ENCODE data around the gene CDH1.
A peak's percentile ranks its signal among the peaks of the same experiment; 100 is the strongest.

Gene CDH1

GRCh38 chr16:68731637-68732036 lies 5.5 kb upstream of the CDH1 start:
- DNase-seq (ENCODE audit: low read depth in 2 of 3, low spot score in 2 of 3): no peak

- no peak for DNase-seq (ENCODE audit: low read depth in 2 of 3, low spot score in 2 of 3)
Observed at GRCh38 chr16:68732042-68732680, 4.9 kb upstream of the CDH1 start.

- DNase-seq (ENCODE audit: low read depth in 2 of 3, low spot score in 2 of 3): no peak
Observed at GRCh38 chr16:68732741-68733399, 4.2 kb upstream of the CDH1 start.

DNA sequence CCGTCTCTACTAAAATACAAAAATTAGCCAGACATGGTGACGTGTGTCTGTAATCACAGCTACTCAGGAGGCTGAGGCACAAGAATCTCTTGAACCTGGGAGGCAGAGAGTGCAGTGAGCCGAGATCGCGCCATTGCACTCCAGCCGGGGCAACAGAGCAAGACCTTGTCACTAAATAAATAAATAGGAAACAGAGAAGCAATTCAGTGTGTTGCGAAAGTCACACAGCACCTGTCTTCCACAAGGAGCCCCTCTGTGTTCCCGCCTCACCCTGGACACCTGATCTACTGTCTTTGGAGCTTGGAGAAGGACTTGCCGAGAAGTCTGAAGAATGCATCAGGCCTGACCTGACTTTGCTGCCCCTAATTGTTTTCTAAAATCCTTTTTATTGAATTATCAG lies 3.5 kb upstream of the CDH1 start:
- DNase-seq (ENCODE audit: low read depth in 2 of 3, low spot score in 2 of 3): no peak

DNA sequence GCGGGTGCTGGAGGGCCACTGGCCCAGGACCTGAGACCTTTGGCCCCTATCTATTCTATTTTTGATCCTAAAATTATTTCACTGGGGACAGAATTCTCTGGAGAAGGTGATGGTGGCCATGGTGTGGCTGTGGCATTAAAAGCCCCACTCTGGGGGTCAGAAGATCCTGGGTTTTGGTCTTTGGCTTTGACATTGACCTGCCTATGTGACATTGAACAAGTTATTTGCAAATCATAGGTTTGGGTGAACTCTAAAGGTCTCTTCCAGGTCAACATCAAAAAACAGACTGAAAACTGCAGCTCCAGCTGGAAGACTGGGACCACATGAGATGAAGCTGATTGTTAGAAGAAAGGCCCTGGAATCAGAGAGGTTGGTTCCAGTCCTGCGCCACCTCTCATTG lies 2.3 kb upstream of the CDH1 start:
- no peak for DNase-seq (ENCODE audit: low read depth in 2 of 3, low spot score in 2 of 3)

DNA sequence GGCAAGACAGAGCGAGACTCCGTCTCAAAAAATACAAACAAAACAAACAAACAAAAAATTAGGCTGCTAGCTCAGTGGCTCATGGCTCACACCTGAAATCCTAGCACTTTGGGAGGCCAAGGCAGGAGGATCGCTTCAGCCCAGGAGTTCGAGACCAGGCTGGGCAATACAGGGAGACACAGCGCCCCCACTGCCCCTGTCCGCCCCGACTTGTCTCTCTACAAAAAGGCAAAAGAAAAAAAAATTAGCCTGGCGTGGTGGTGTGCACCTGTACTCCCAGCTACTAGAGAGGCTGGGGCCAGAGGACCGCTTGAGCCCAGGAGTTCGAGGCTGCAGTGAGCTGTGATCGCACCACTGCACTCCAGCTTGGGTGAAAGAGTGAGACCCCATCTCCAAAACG lies 531 bp upstream of the CDH1 start:
- DNase-seq (ENCODE audit: low read depth in 2 of 3, low spot score in 2 of 3): no peak

DNA sequence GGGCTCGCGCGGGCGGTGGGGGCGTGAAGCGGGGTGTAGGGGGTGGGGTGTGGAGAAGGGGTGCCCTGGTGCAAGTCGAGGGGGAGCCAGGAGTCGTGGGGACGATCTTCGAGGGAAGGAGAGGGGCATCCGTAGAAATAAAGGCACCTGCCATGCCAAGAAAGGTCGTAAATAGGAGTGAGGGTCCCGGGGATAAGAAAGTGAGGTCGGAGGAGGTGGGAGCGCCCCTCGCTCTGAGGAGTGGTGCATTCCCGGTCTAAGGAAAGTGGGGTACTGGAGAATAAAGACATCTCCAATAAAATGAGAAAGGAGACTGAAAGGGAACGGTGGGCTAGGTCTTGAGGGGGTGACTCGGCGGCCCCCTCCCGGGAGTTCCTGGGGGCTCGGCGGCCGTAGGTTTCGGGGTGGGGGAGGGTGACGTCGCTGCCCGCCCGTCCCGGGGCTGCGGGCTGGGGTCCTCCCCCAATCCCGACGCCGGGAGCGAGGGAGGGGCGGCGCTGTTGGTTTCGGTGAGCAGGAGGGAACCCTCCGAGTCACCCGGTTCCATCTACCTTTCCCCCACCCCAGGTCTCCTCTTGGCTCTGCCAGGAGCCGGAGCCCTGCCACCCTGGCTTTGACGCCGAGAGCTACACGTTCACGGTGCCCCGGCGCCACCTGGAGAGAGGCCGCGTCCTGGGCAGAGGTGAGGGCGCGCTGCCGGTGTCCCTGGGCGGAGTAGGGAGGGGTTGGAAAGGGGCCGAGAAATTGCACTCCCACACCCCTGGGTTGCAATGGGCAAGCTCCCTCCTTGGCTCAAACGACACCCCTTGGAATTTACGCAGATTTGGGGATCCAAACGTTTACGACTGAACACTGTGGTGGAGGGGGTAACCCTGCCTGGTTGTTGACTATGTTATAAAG lies 888 bp downstream of the CDH1 start:
- DNase-seq (ENCODE audit: low read depth in 2 of 3, low spot score in 2 of 3): no peak

GRCh38 chr16:68739964-68740627 lies 3.0 kb downstream of the CDH1 start:
- DNase-seq (ENCODE audit: low read depth in 2 of 3, low spot score in 2 of 3): no peak

GRCh38 chr16:68740628-68741346 lies 3.7 kb downstream of the CDH1 start:
- no peak for DNase-seq (ENCODE audit: low read depth in 2 of 3, low spot score in 2 of 3)

- DNase-seq (ENCODE audit: low read depth in 2 of 3, low spot score in 2 of 3): no peak
Observed at GRCh38 chr16:68743664-68744063, 6.6 kb downstream of the CDH1 start.

- no peak for DNase-seq (ENCODE audit: low read depth in 2 of 3, low spot score in 2 of 3)
Observed at GRCh38 chr16:68744744-68745280, 7.7 kb downstream of the CDH1 start.

DNA sequence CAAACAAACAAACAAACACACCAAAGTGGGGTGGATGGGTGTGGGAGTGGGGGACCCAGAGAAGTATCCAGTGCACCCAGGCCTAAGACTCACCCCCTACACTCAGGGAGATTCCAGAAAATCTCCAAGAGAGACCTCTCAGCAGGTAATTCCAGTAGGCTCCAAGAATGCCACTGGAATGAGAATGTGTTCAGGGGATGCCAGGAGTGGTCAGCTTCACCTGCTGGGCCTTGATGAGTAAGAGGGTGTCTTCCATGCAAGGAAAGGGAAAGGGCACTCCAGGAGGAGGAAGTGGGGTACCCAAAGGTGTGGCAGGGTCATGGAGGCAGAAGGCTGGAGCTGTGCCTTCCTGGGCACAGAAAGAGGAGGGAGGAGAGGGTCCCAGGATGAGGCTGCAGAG lies 9.9 kb downstream of the CDH1 start:
- no peak for DNase-seq (ENCODE audit: low read depth in 2 of 3, low spot score in 2 of 3)

- DNase-seq (ENCODE audit: low read depth in 2 of 3, low spot score in 2 of 3): no peak
Observed at GRCh38 chr16:68749432-68749831, 12.3 kb downstream of the CDH1 start.

DNA sequence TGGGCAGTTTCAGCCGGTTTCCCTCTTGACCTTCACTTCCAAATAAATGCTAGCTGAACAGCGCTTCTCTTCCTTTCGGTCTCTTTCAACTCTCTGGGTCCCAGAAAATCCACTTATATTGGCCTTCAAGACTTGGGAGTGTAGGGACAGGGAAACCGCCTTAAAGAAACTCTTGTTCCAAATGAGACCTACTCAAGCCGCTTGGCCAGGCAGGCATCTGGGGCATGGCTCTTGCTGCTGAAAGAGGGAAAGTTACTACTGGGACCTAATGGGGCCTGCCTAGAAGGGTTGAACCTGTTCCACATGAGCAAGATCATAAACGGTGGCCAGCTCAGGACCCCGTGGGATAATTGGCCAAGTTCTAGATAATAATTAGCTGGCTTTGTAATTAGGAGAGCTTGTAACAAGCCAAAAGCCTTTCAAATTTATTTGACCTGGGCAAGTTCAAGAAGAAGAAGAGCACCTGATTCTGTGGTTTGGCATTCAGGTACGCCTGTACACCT lies 13.2 kb downstream of the CDH1 start:
- no peak for DNase-seq (ENCODE audit: low read depth in 2 of 3, low spot score in 2 of 3)

- DNase-seq (ENCODE audit: low read depth in 2 of 3, low spot score in 2 of 3): no peak
Observed at GRCh38 chr16:68751160-68751559, 14.1 kb downstream of the CDH1 start.

DNA sequence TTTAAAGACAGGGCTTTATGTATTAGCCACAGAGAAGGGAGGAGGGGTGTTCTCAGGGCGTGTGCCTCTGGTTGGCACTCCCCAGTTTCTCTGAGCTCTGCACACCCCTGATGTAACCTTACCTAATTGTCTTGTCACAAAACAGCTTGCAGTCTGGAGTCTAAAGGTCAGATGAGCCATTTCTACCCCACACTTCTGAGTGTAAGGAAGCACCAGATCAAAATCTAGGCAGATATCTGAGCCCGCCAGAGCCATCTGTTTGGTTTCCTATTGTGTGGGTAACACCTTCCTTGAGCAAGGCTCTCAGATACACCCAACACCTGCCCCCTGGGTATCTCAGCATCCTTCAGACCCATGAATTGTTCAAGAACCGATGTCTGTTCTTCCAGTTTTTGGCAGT lies 15.5 kb downstream of the CDH1 start:
- peak in 1 of 3 experiments; percentile 29 for DNase-seq (ENCODE audit: low read depth in 2 of 3, low spot score in 2 of 3)

GRCh38 chr16:68754084-68754792 lies 17.1 kb downstream of the CDH1 start:
- no peak for DNase-seq (ENCODE audit: low read depth in 2 of 3, low spot score in 2 of 3)

- DNase-seq (ENCODE audit: low read depth in 2 of 3, low spot score in 2 of 3): peak in 1 of 3 experiments; percentile 40
Observed at GRCh38 chr16:68756239-68756915, 19.3 kb downstream of the CDH1 start.

GRCh38 chr16:68757625-68757935 lies 20.5 kb downstream of the CDH1 start:
- no peak for DNase-seq (ENCODE audit: low read depth in 2 of 3, low spot score in 2 of 3)
